ENCODE measurements around the gene MCC. TPM values are rescaled to one million over a fixed set of nuclear protein-coding genes. Genes with fewer than 3 reads are reported as not detected.

Gene MCC
- total and polyA plus RNA-seq, 2 donors from 2014 or later, result 2.4 to 20.6 TPM

DNA sequence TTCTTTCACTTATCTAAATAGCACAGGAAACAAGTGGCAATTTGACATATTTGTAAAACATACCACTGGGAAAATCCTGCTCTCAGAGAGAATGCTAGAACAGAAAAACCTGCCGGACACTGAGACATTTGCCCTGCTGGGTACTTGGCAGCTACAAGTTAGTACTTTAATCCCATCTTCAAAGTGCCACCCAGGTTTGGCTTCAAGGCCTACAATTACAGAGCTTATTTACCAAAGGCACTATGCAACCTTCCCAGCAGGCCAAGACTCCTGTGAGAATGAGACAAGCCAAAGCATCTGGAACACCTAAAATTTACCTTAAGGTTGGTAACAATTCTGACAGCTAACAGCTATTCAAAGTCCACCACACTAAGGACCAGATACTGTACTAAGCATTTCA, 131.8 kb downstream of the MCC start:
- Histone ChIP-seq H3K4me1 (ENCODE audit: control insufficient read depth in 2 of 3, insufficient read depth in 2 of 3, low read depth in 1 of 3, low read length in 3 of 3) (no peaks in the 10 kb centered on the region), H3K36me3 (ENCODE audit: control insufficient read depth in 2 of 3, insufficient read depth in 3 of 3, low read length in 3 of 3) (no peaks in the 10 kb centered on the region), H3K4me3 (ENCODE audit: low read length in 3 of 3) (no peak overlapping the region), H3K9ac (ENCODE audit: low read length in 3 of 3) (no peak overlapping the region), H3K27ac (ENCODE audit: low read depth in 2 of 2, low read length in 2 of 2) (no peak overlapping the region), H3K27me3 (ENCODE audit: control insufficient read depth, insufficient read depth, low read length) (no peaks in the 10 kb centered on the region), H3K9me3 (ENCODE audit: control insufficient read depth in 2 of 3, insufficient read depth in 1 of 3, low read length in 3 of 3) (no peaks in the 10 kb centered on the region)
- TF ChIP-seq, protein P1, sequence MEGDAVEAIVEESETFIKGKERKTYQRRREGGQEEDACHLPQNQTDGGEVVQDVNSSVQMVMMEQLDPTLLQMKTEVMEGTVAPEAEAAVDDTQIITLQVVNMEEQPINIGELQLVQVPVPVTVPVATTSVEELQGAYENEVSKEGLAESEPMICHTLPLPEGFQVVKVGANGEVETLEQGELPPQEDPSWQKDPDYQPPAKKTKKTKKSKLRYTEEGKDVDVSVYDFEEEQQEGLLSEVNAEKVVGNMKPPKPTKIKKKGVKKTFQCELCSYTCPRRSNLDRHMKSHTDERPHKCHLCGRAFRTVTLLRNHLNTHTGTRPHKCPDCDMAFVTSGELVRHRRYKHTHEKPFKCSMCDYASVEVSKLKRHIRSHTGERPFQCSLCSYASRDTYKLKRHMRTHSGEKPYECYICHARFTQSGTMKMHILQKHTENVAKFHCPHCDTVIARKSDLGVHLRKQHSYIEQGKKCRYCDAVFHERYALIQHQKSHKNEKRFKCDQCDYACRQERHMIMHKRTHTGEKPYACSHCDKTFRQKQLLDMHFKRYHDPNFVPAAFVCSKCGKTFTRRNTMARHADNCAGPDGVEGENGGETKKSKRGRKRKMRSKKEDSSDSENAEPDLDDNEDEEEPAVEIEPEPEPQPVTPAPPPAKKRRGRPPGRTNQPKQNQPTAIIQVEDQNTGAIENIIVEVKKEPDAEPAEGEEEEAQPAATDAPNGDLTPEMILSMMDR (IDR thresholded peaks at IDR 0.05; ENCODE audit: borderline replicate concordance, extremely low read depth, insufficient read depth), result no peak
- intact Hi-C loops (cut with DNase I), result no loop called here
- no peak for DNase-seq
- no peak for FAIRE-seq

DNA sequence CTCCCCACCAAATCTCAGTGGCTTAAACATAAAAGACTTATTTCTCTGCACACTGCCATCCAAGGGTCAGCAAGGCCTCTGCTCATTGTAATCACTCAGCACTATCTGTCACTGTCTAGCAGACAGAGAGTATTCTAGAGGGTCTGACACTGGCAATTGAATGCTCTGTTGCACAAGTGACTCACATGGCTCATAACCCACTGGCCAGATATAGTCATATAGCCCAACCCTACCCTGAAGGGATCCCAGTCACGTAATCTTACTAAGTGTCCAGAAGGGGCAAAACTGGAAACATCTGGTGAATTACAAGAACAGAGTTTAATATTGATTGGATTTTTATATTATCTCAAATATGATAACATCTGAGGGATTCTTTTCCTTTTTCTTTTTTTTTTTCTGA, 134.2 kb downstream of the MCC start:
- intact Hi-C loops (cut with DNase I), result no loop called here
- Histone ChIP-seq H3K9me3 (ENCODE audit: control insufficient read depth in 2 of 3, insufficient read depth in 1 of 3, low read length in 3 of 3) (no peaks in the 10 kb centered on the region), H3K4me1 (ENCODE audit: control insufficient read depth in 2 of 3, insufficient read depth in 2 of 3, low read depth in 1 of 3, low read length in 3 of 3) (no peaks in the 10 kb centered on the region), H3K9ac (ENCODE audit: low read length in 3 of 3) (no peak overlapping the region), H3K27me3 (ENCODE audit: control insufficient read depth, insufficient read depth, low read length) (no peaks in the 10 kb centered on the region), H3K27ac (ENCODE audit: low read depth in 2 of 2, low read length in 2 of 2) (no peak overlapping the region), H3K36me3 (ENCODE audit: control insufficient read depth in 2 of 3, insufficient read depth in 3 of 3, low read length in 3 of 3) (no peaks in the 10 kb centered on the region), H3K4me3 (ENCODE audit: low read length in 3 of 3) (no peak overlapping the region)
- no peak for DNase-seq
- TF ChIP-seq, protein P1 (IDR thresholded peaks at IDR 0.05; ENCODE audit: borderline replicate concordance, extremely low read depth, insufficient read depth), result no peak
- FAIRE-seq, result no peak

DNA sequence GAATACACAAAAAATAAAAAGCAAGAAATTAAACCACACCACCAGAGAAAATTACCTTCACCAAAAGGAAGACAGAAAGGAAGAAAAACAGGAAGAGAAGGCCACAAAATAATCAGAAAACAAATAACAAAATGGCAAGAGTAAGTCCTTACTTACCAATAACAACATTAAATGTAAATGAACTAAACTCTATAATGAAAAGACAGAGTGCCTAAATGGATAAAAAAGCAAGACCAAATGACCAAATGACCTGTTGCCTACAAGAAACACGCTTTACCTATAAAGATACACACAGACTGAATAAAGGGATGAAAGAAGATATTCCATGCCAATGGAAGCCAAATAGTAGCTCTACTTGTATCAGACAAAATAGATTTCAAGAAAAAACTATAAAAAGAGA, 140.7 kb downstream of the MCC start:
- no peak overlapping the region for H3K4me3 ChIP-seq (ENCODE audit: low read length in 3 of 3)
- DNase-seq, result no peak
- intact Hi-C loops (cut with DNase I), result no loop called here
- no peak overlapping the region for H3K9ac ChIP-seq (ENCODE audit: low read length in 3 of 3)
- no peak for FAIRE-seq
- no peak overlapping the region for H3K27ac ChIP-seq (ENCODE audit: low read depth in 2 of 2, low read length in 2 of 2)
- no peaks in the 10 kb centered on the region for H3K27me3 ChIP-seq (ENCODE audit: control insufficient read depth, insufficient read depth, low read length)
- no peaks in the 10 kb centered on the region for H3K36me3 ChIP-seq (ENCODE audit: control insufficient read depth in 2 of 3, insufficient read depth in 3 of 3, low read length in 3 of 3)
- H3K4me1 ChIP-seq (ENCODE audit: control insufficient read depth in 2 of 3, insufficient read depth in 2 of 3, low read depth in 1 of 3, low read length in 3 of 3), result no peaks in the 10 kb centered on the region
- TF ChIP-seq, protein P1 (IDR thresholded peaks at IDR 0.05; ENCODE audit: borderline replicate concordance, extremely low read depth, insufficient read depth), result no peak
- H3K9me3 ChIP-seq (ENCODE audit: control insufficient read depth in 2 of 3, insufficient read depth in 1 of 3, low read length in 3 of 3), result no peaks in the 10 kb centered on the region

Data from kidney (tissue), 14 donors.